ENCODE data around the gene KRTAP9-2.
"Not testable (repeated sequence)": the region's sequence is repeated elsewhere in the genome, so short reads cannot be mapped to it uniquely, and the experiment has no call there.

GRCh38 chr17:41275648-41276190 is 49.3 kb downstream of the KRTAP9-2 start, which contains the start of gene KRTAP9-7:
- TF ChIP-seq CTCF, POLR2A, POLR2AphosphoS5 (IDR thresholded peaks at IDR 0.05): not testable (repeated sequence)
